Ovary (tissue), 3 donors: Measurements from ENCODE around the gene DACH1.

Experiments
- CTCF ChIP-seq, 3 donors: fragments of 450-650 bp in 2 of 3; fragments of 200-600 bp in 1 of 3; IDR thresholded peaks; one replicate each; pipeline versions ENCODE4 v1.5.1 to v1.8.0; 2016 to 2022; ENCODE audit warnings: antibody characterized with exemption in 3 of 3, mild to moderate bottlenecking in 1 of 3
- POLR2A ChIP-seq: fragments of 450-650 bp; IDR thresholded peaks from one replicate; pipeline ENCODE4 v1.6.1; 2017; ENCODE audit warnings: antibody characterized with exemption, mild to moderate bottlenecking, moderate library complexity
- donor health status: DM: no; HTN: no; CAD: no.

DNA sequence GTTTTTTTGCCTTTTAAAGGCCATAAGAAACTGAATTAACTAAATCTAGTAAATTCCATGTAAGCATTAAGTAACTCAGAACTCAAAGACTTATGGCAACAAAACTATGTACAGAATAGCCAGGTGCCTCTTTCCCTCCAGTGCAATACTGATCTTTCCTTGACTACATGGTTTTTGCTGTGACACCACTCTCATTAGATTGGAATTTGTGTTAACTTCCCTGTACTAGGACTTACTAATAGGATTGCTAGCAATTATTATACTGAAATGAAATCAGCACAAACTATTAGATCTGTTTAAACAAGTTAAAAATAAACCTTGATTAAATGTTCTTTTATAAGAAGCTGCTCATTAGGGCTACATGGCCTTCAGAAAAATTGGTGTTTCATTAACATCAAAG, 96.3 kb downstream of the DACH1 start:
- TF ChIP-seq CTCF (IDR thresholded peaks at IDR 0.05) (no peak), POLR2A (no peak)
